Measurements from ENCODE around the gene SLC6A4. TPM values are rescaled to one million over a fixed set of nuclear protein-coding genes. Genes with fewer than 3 reads are reported as not detected.

SLC6A4 gene
- total RNA-seq, 1 experiment from 2014 or later, result not detected

GRCh38 chr17:30229012-30229411 lies 6.5 kb downstream of the SLC6A4 start:
- peaks cover 23% of the 10 kb centered on the region for H3K27me3 ChIP-seq (replicated peaks; ENCODE audit: insufficient read depth, low read depth, low read length, poor library complexity)
- CTCF ChIA-PET, result no interaction called here

GRCh38 chr17:30228011-30228410 lies 7.5 kb downstream of the SLC6A4 start:
- Histone ChIP-seq H3K36me3 (ENCODE audit: insufficient read depth, low read length, poor library complexity, severe bottlenecking) (no peaks in the 10 kb centered on the region), H3K4me1 (ENCODE audit: insufficient read depth, low read length, poor library complexity, severe bottlenecking) (no peaks in the 10 kb centered on the region), H3K9me3 (ENCODE audit: low read depth, low read length, poor library complexity, severe bottlenecking) (no peaks in the 10 kb centered on the region), H3K27me3 (replicated peaks; ENCODE audit: insufficient read depth, low read depth, low read length, poor library complexity) (peaks cover 14% of the 10 kb centered on the region), H3K4me3 (ENCODE audit: low read depth, low read length, poor library complexity, severe bottlenecking) (no peak overlapping the region), H3K27ac (ENCODE audit: low read depth, low read length, poor library complexity, severe bottlenecking) (no peak overlapping the region)
- POLR2A ChIA-PET (ENCODE audit: low non-redundant PET), result no interaction called here
- no peak for DNase-seq (ENCODE audit: low spot score)
- TF ChIP-seq EZH2 (IDR thresholded peaks at IDR 0.05; ENCODE audit: borderline replicate concordance, low read depth, low read length, poor library complexity, severe bottlenecking) (no peak), CTCF (conservative IDR thresholded peaks at IDR 0.05; ENCODE audit: low read depth, low read length) (no peak)
- CTCF ChIA-PET, result interaction anchor here (0.6 kb wide), 1 partner anchor 29 kb away, joined by 3 read pairs; no protein-coding TSS in a partner anchor
- BruUV-seq (replicated peaks), result no TSS peak
- intact Hi-C loops (cut with micrococcal nuclease; ENCODE audit: unreplicated experiment), result no loop called here

More at GRCh38 chr17:30229012-30229411, 6.5 kb downstream of the SLC6A4 start:
- intact Hi-C loops (cut with micrococcal nuclease; ENCODE audit: unreplicated experiment), result no loop called here
- no peak for TF ChIP-seq CTCF (conservative IDR thresholded peaks at IDR 0.05; ENCODE audit: low read depth, low read length)
- no peak for TF ChIP-seq EZH2 (IDR thresholded peaks at IDR 0.05; ENCODE audit: borderline replicate concordance, low read depth, low read length, poor library complexity, severe bottlenecking)
- H3K9me3 ChIP-seq (ENCODE audit: low read depth, low read length, poor library complexity, severe bottlenecking), result no peaks in the 10 kb centered on the region
- H3K36me3 ChIP-seq (ENCODE audit: insufficient read depth, low read length, poor library complexity, severe bottlenecking), result no peaks in the 10 kb centered on the region
- no peak overlapping the region for H3K27ac ChIP-seq (ENCODE audit: low read depth, low read length, poor library complexity, severe bottlenecking)
- no peak for DNase-seq (ENCODE audit: low spot score)
- POLR2A ChIA-PET (ENCODE audit: low non-redundant PET), result interaction anchor here (0.6 kb wide), 2 partner anchors 112 to 421 kb away, joined by 3 to 11 read pairs; no protein-coding TSS in a partner anchor
- no peak overlapping the region for H3K4me3 ChIP-seq (ENCODE audit: low read depth, low read length, poor library complexity, severe bottlenecking)
- BruUV-seq (replicated peaks), result no TSS peak
- no peaks in the 10 kb centered on the region for H3K4me1 ChIP-seq (ENCODE audit: insufficient read depth, low read length, poor library complexity, severe bottlenecking)

- no TSS peak for BruUV-seq (replicated peaks)
- POLR2A ChIA-PET (ENCODE audit: low non-redundant PET), result no interaction called here
- DNase-seq (ENCODE audit: low spot score), result no peak
Observed at GRCh38 chr17:30226878-30227277, 8.6 kb downstream of the SLC6A4 start.

More at GRCh38 chr17:30226878-30227277, 8.6 kb downstream of the SLC6A4 start:
- Histone ChIP-seq H3K4me3 (ENCODE audit: low read depth, low read length, poor library complexity, severe bottlenecking) (no peak overlapping the region), H3K27me3 (replicated peaks; ENCODE audit: insufficient read depth, low read depth, low read length, poor library complexity) (peaks cover 8% of the 10 kb centered on the region), H3K9me3 (ENCODE audit: low read depth, low read length, poor library complexity, severe bottlenecking) (no peaks in the 10 kb centered on the region), H3K4me1 (ENCODE audit: insufficient read depth, low read length, poor library complexity, severe bottlenecking) (no peaks in the 10 kb centered on the region), H3K27ac (ENCODE audit: low read depth, low read length, poor library complexity, severe bottlenecking) (no peak overlapping the region), H3K36me3 (ENCODE audit: insufficient read depth, low read length, poor library complexity, severe bottlenecking) (no peaks in the 10 kb centered on the region)
- intact Hi-C loops (cut with micrococcal nuclease; ENCODE audit: unreplicated experiment), result no loop called here
- TF ChIP-seq CTCF (conservative IDR thresholded peaks at IDR 0.05; ENCODE audit: low read depth, low read length) (no peak), EZH2 (IDR thresholded peaks at IDR 0.05; ENCODE audit: borderline replicate concordance, low read depth, low read length, poor library complexity, severe bottlenecking) (no peak)
- CTCF ChIA-PET, result no interaction called here
